Right cardiac atrium (tissue), 5 donors: ENCODE data around the gene TEX52. TPM values are rescaled to one million over a fixed set of nuclear protein-coding genes. Genes with fewer than 3 reads are reported as not detected.

Source experiments
- ATAC-seq, 2 donors: fragments of 200-7000 bp; cut with Tn5 transposase; one replicate each; pipeline versions ENCODE4 v1.8.0 to v1.9.1; 2020; ENCODE audit warnings: moderate library complexity in 2 of 2, mild to moderate bottlenecking in 1 of 2
- DNase-seq, 3 donors: peaks; one replicate each; pipeline ENCODE4 v3.0.0-alpha.2; 2020
- H3K27ac ChIP-seq: one replicate; pipeline ENCODE4 v1.5.1; 2013; ENCODE audit warnings: mild to moderate bottlenecking, low read length, control low read depth, moderate library complexity
- H3K27me3 ChIP-seq: one replicate; pipeline ENCODE4 v1.6.1; 2013; ENCODE audit not compliant: control insufficient read depth, insufficient read depth
- H3K4me1 ChIP-seq: one replicate; pipeline ENCODE4 v1.6.1; 2013; ENCODE audit warnings: low read length; ENCODE audit not compliant: control insufficient read depth, insufficient read depth
- H3K4me3 ChIP-seq: one replicate; pipeline ENCODE4 v1.5.1; 2013; ENCODE audit warnings: low read length, control low read depth
- H3K9me3 ChIP-seq: one replicate; pipeline ENCODE4 v1.6.1; 2013; ENCODE audit warnings: low read length; ENCODE audit not compliant: control insufficient read depth
- WGBS: extraction: QIAGEN DNeasy Blood & Tissue Kit; methylation state at CpG from one replicate; pipeline ENCODE4 v1.1.7; 2013; 5-methylcytosine and 5-hydroxymethylcytosine counted together
- intact Hi-C, 4 donors: fragments of 100-400 bp; cut with DNase I; formaldehyde crosslinking; loops; one replicate each; pipeline versions ENCODE4 v1.11.0 to v1.14.0; 2022 to 2023
- polyA plus RNA-seq: library from polyadenylated mRNA; stranded (reverse); fragments of 200-250 nt; gene quantifications from one replicate; pipeline ENCODE4 v1.2.3, GENCODE V29; 2013
- total RNA-seq, 4 donors: library from RNA; stranded (reverse); fragmentation: NEBNext Ultra II Directional; extraction: Animal tissue kit (Norgen Biotek cat#: 25700); gene quantifications; one replicate each; pipeline ENCODE4 v1.2.1, GENCODE V29; 2021
- donor health status: healthy with polysubstance abuse.
- donor health status: DM: no; HTN: yes; CAD: no.
- donor health status: DM: no; HTN: no; CAD: no.
- donor health status: DM: no; HTN: yes; CAD: no; lungs with severe emphysema.
- donor health status: DM: yes; HTN: yes; CAD: no.

TEX52 gene
- total and polyA plus RNA-seq, 5 donors: not detected

DNA sequence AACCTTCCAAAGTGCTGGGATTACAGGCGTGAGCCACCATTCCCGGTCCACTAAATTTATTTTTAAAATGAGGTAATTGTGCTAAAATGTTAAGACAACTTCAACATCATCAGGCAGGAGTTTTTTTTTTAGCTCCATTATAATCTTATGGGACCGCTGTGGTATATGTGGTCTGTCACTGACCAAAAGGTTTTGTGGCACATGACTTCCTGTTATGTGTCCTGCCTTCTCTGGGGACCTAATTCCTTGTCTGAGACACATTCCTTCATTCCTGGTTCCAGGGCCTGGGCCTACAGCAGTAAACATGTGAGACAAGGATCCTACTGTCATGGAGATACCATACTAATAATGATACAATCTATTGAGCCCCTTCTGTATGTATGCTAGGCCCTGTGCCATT is 4.9 kb downstream of the TEX52 start:
- Histone ChIP-seq H3K27me3 (no peaks in the 10 kb centered on the region), H3K27ac (no peak overlapping the region), H3K4me3 (no peak overlapping the region), H3K4me1 (no peaks in the 10 kb centered on the region), H3K9me3 (no peaks in the 10 kb centered on the region)
- intact Hi-C loops: loop anchor here in 3 of 4 donors (10.0 kb wide), 1 partner anchor 183 kb away; no protein-coding TSS in a partner anchor
- DNase-seq: no peak
- WGBS: 92% methylated on average over 3 of the region's 3 CpGs
- no peak for ATAC-seq

DNA sequence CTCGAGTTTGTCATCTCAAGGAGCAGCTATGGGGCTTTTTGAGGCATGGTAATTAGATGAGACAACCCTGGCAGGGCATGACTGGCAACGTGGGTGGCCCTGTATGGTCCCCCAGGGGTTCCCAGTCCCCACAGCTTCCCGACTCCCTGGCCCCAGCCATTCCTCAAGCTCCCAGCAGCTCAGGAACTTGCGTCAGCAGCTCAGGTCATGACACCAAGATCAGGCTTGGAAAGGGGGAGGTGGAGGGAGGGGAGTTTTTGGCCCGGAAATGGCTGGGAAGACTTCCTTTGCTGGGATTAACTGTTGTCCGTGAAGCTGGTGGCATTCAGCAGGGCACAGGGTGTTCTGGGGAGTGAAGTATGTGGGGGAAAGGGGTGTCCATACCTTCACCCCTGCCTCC is 11.6 kb downstream of the TEX52 start:
- H3K4me3 ChIP-seq: no peak overlapping the region
- H3K27ac ChIP-seq: no peak overlapping the region
- 27% methylated on average over 6 of the region's 6 CpGs for WGBS
- intact Hi-C loops: no loop called here
- no peaks in the 10 kb centered on the region for H3K27me3 ChIP-seq
- no peaks in the 10 kb centered on the region for H3K9me3 ChIP-seq
- ATAC-seq: peak; percentile 50 to 80
- DNase-seq: peak; percentile 48 to 68 (median 68)
- H3K4me1 ChIP-seq: no peaks in the 10 kb centered on the region

DNA sequence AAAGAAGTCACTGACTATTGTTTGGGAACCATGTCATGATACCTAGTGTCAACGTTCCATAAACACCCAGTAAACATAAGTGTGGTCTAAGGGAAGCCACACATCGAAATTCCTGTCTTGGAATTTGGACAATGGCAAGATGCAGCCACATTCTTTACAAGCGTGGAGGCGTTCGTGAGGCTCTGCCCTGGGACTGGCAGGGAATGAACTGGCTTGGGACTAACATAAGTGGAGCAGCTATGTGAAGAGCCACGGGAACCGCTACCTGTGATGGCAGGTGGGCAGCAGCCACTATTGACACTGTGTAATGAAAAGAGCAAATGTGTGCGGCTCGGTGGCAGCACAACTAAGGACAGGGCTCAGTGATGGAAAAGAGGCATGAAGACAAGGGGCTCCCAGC is 12.1 kb downstream of the TEX52 start:
- Histone ChIP-seq H3K9me3 (no peaks in the 10 kb centered on the region), H3K27me3 (no peaks in the 10 kb centered on the region), H3K4me1 (no peaks in the 10 kb centered on the region), H3K27ac (no peak overlapping the region), H3K4me3 (no peak overlapping the region)
- DNase-seq (no peak), ATAC-seq (no peak)
- intact Hi-C loops: no loop called here
- 80% methylated on average over 9 of the region's 9 CpGs for WGBS

DNA sequence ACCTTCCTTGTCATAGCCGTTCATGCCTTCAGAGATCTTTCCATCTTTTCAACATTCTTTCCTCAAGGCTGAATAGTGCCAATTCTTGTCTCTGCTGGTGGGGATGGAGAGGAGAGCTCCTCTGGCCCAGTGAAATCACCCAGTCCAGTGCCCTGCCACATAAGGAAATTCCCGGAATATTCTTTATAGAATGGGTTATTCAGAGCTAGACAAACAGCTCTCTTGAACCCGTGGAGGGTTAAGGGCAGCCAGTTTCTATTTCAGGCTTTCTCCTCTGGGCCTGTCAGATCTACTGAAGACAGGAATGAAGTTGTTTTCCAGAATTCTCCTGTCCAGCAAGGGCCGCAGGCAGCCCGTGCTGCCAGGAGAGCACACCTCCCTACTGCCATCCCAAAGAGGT is 13.9 kb downstream of the TEX52 start:
- H3K9me3 ChIP-seq: no peaks in the 10 kb centered on the region
- H3K4me1 ChIP-seq: no peaks in the 10 kb centered on the region
- H3K27ac ChIP-seq: peak overlapping the region; percentile 13
- DNase-seq (no peak), ATAC-seq (peak in 1 of 2 donors; percentile 40)
- 62% methylated on average over 5 of the region's 5 CpGs for WGBS
- intact Hi-C loops: no loop called here
- no peaks in the 10 kb centered on the region for H3K27me3 ChIP-seq
- H3K4me3 ChIP-seq: no peak overlapping the region

DNA sequence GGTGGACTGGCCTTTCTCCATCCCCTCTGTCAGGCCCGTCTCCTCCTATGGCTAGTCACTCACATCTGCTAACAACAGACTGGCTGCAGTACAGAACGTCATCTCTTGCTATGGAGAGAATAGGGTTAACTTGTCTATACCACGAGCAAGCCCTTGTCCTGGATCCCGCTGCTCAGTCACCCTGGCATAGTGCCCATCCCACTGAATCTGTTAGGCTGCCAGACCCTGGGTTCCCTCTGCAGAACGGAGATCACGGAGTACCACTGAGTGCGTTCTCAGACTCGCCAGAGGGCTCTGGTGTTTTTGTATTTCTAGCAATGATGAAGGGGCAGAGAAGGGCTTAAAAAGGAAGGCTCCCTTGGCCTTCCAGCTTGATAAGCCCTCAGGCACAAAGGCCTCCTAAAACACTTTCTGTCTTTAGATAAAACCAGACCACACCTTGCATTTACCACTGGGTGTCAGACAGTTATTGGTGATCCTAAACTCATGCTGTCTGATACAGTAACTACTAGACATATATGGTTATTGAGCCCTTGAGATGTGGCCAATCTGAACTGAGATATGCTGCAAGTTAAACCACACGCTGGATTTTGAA is 15.7 kb downstream of the TEX52 start:
- no peak overlapping the region for H3K4me3 ChIP-seq
- no peak overlapping the region for H3K27ac ChIP-seq
- peak in 1 of 2 donors; percentile 17 for ATAC-seq
- H3K27me3 ChIP-seq: no peaks in the 10 kb centered on the region
- no peaks in the 10 kb centered on the region for H3K9me3 ChIP-seq
- 48% methylated on average over 9 of the region's 9 CpGs for WGBS
- intact Hi-C loops: no loop called here
- DNase-seq: no peak
- H3K4me1 ChIP-seq: no peaks in the 10 kb centered on the region

DNA sequence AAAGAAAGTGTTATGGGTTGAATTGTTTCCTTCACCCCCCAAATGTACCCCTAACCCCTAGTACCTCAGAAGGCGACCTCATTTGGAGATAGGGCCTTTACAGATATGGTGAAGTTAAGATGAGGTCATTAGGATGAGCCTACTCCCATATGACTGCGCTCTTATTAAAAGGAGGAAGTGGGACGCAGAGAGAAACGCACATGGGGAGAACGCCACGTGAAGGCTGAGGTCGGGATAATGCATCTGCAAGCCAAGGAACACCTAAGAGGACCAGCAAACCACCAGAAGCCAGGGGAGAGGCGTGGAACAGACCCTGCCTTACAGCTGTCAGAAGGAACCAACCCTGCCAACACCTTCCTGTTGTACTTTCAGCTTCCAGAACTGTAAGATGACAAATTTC is 20.3 kb downstream of the TEX52 start:
- no peak for ATAC-seq
- Histone ChIP-seq H3K9me3 (no peaks in the 10 kb centered on the region), H3K4me1 (peaks cover 6% of the 10 kb centered on the region), H3K27ac (no peak overlapping the region), H3K4me3 (no peak overlapping the region), H3K27me3 (no peaks in the 10 kb centered on the region)
- intact Hi-C loops: no loop called here
- DNase-seq: no peak
- 81% methylated on average over 8 of the region's 8 CpGs for WGBS

DNA sequence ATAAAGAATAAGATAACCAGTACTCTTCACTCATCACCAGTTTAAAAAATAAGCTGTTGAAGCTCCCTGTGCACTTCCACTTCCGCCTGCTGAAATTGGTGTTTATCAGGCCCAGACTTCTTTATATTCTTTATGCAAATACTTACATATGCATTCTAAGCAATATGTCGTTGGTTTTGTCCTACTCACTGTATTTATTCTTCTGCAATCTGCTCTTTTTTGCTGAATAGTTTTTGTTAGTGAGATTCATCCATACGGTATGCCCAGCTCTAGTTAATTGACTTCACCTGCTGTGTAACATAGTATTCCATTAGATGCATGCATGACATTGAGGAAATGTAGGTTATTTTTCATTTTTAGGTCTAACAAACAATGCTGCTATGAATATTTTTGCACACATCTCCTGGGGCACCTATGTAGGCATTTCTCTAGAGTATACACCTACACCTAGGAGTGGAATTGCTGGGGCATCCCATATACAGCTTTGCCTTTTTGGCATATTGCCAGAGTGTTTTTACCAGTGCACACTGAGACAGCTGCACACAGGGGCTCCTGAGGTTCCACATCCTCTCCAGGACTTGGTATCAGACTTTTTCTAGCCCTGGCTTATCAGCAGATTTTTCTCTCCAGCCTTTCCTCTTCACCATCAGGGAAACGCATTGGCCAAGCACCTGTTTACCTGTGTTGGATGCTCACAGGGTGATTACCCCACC is 21.0 kb downstream of the TEX52 start:
- intact Hi-C loops: no loop called here
- no peaks in the 10 kb centered on the region for H3K27me3 ChIP-seq
- H3K27ac ChIP-seq: no peak overlapping the region
- 63% methylated on average over 4 of the region's 4 CpGs for WGBS
- peaks cover 6% of the 10 kb centered on the region for H3K4me1 ChIP-seq
- DNase-seq: no peak
- no peaks in the 10 kb centered on the region for H3K9me3 ChIP-seq
- no peak for ATAC-seq
- H3K4me3 ChIP-seq: no peak overlapping the region

DNA sequence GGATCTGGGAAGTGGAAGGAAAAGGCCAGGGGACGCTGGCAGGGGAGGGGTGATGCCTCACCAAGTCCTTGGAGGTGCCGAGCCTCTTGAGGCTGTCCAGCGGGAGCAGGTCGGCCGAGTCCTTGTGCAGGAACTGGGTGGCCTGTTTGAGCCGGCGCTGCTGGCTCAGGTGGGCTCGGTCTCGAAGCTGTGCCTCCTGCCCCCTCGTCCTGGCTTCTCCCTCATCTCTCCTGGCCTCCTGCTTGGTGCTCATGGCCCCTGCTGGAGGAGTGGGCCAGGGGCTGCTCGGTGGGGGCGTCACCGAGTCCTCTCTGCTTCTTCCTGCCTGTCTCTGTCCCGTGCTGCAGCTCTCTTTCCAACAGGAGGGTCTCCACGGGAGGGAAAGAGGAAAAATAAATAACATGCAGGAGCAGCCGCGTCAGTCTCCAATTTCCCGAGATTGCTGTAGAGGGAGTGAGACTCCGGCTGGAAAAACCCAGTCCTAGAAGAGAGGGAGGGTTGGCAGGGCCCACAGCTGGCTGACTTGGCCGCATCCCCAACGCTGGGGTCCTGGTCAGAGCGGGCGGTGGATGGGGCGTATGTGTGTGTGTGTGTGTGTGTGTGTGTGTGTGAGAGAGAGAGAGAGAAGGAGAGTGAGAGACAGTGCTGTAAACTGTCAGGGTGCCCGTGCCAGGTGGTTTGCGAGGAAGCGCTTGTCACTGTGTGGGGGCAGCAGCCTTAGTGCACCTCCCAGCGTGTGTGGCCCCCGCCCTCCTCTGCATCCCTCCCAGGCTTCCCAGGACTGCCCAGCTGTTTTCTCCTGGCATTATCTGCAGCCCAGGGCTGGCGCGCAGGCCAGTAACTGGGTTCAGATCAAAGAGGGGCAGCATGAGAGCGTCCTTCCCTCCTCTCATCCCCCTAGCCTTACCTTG is 22.0 kb downstream of the TEX52 start, which contains the start of gene NRIP2:
TSS of gene NRIP2 (minus strand) at position 455 of the 911 bp plus-strand sequence. CDS start at position 403, 52 bp downstream.
- peaks cover 6% of the 10 kb centered on the region for H3K4me1 ChIP-seq
- H3K9me3 ChIP-seq: no peaks in the 10 kb centered on the region
- DNase-seq: peak; percentile 43 to 79 (median 76)
- H3K4me3 ChIP-seq: no peak within 1 kb of the TSS
- no peaks in the 10 kb centered on the region for H3K27me3 ChIP-seq
- peak within 1 kb of the TSS; percentile 21 for H3K27ac ChIP-seq
- intact Hi-C loops: no loop called here
- 13% methylated on average over 32 of the region's 32 CpGs for WGBS
- peak; percentile 58 to 67 for ATAC-seq

DNA sequence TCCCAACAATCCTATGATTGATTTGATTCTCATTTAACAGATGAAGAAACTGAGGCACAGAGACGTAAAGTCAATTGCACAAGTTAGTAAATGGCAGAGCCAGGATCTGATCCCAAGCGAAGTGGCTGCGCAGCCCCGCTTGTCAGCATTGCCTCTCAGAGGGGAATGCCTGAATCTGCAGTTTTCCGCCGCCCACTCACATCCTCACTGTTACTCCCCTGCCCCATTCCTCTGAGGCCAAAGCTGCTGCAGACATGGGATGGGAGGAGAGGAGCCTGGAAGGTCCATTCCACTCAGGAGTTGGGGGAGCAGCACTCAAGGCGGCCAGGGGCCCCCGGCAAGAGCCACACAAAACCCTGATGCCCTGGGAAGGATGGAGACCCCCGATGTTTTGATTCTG is 23.0 kb downstream of the TEX52 start:
- 39% methylated on average over 9 of the region's 9 CpGs for WGBS
- peak; percentile 29 to 42 for ATAC-seq

DNA sequence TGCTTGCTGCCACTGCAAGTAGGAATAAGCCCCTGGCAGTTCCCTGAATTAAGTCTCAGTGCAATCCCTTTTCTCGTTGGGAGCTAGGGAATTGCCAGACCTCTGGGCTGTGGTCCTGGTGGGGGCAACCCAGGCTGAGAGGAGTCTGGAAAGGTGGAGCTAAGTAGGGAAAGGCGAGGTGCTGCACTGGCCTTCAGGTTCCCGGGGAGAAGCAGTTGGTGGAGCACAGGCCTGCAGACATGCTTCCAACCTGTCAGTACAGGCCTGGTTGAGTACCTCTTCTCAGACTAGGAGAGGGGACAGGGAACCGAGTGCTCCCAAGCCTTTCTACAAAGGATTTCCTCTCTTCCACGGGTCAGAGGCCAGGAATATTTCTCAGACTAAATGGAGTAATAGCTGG is 23.5 kb downstream of the TEX52 start:
- 56% methylated on average over 5 of the region's 5 CpGs for WGBS
- no peak overlapping the region for H3K27ac ChIP-seq
- H3K4me3 ChIP-seq: no peak overlapping the region
- intact Hi-C loops: no loop called here
- ATAC-seq (no peak), DNase-seq (no peak)
- H3K9me3 ChIP-seq: no peaks in the 10 kb centered on the region
- no peaks in the 10 kb centered on the region for H3K27me3 ChIP-seq
- peaks cover 6% of the 10 kb centered on the region for H3K4me1 ChIP-seq

More for the DNA sequence above, 23.0 kb downstream of the TEX52 start:
- Histone ChIP-seq H3K4me1 (peaks cover 6% of the 10 kb centered on the region), H3K27me3 (no peaks in the 10 kb centered on the region), H3K9me3 (no peaks in the 10 kb centered on the region), H3K4me3 (no peak overlapping the region), H3K27ac (peak overlapping the region; percentile 21)
- intact Hi-C loops: no loop called here
- no peak for DNase-seq
